ENCODE data around the gene AJM1. TPM values are rescaled to one million over a fixed set of nuclear protein-coding genes. Genes with fewer than 3 reads are reported as not detected.
A peak's percentile ranks its signal among the peaks of the same experiment; 100 is the strongest.

The AJM1 gene
- total and polyA plus RNA-seq, 9 donors, result 0.48 to 2.4 (median 1.2) TPM; not detected in 1

DNA sequence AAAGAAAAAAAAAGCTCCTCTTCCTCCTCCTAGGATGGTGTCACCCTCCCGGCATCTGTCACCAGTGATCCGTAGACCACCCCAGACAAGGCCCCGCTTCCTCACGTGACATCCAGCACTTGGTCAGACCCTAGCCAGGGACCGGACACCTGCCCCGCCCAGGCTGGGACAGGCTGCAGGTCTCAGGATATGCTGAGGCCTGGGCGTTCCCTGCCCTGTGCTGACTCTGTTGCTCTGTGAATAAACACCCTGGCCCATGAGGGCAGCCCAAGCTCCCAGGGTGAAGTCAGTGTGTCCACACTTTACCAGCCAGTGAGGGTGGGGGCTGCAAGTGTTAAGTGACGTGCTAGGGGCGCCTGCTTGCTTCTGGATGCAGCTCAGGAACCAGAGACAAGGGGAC lies 18.3 kb downstream of the AJM1 start:
- H3K36me3 ChIP-seq, result no peaks in the 10 kb centered on the region

GRCh38 chr9:136860933-136861873 lies 18.9 kb downstream of the AJM1 start:
- TF ChIP-seq CTCF (IDR thresholded peaks at IDR 0.05) (no peak), EP300 (IDR thresholded peaks at IDR 0.05) (no peak), POLR2A (IDR thresholded peaks at IDR 0.05) (no peak)
- Histone ChIP-seq H3K4me3 (no peak overlapping the region), H3K27me3 (no peaks in the 10 kb centered on the region), H3K9me3 (no peaks in the 10 kb centered on the region), H3K36me3 (no peaks in the 10 kb centered on the region), H3K4me1 (ENCODE audit: insufficient read depth) (peaks cover 7% of the 10 kb centered on the region), H3K27ac (no peak overlapping the region)
- intact Hi-C loops (cut with DNase I), result no loop called here
- DNase-seq, result peak in 1 of 5 donors; percentile 16
- 84 to 89% (median 84%) methylated on average over 21 to 22 of the region's 22 CpGs for WGBS, 3 donors

More for the DNA sequence above, 18.3 kb downstream of the AJM1 start:
- intact Hi-C loops (cut with DNase I), result no loop called here
- no peak overlapping the region for H3K27ac ChIP-seq
- H3K27me3 ChIP-seq, result no peaks in the 10 kb centered on the region
- TF ChIP-seq CTCF (IDR thresholded peaks at IDR 0.05) (no peak), EP300 (IDR thresholded peaks at IDR 0.05) (no peak), POLR2A (IDR thresholded peaks at IDR 0.05) (no peak)
- peaks cover 7% of the 10 kb centered on the region for H3K4me1 ChIP-seq (ENCODE audit: insufficient read depth)
- H3K4me3 ChIP-seq, result no peak overlapping the region
- no peak for DNase-seq
- H3K9me3 ChIP-seq, result no peaks in the 10 kb centered on the region
- 84 to 91% (median 90%) methylated on average over 9 of the region's 9 CpGs for WGBS, 3 donors

GRCh38 chr9:136861874-136862457 lies 19.7 kb downstream of the AJM1 start:
- no peak for TF ChIP-seq CTCF (IDR thresholded peaks at IDR 0.05)
- TF ChIP-seq POLR2A (IDR thresholded peaks at IDR 0.05), result no peak
- TF ChIP-seq EP300 (IDR thresholded peaks at IDR 0.05), result no peak
- H3K4me3 ChIP-seq, result no peak overlapping the region
- H3K36me3 ChIP-seq, result no peaks in the 10 kb centered on the region
- no peak overlapping the region for H3K27ac ChIP-seq
- 83 to 87% (median 83%) methylated on average over 26 of the region's 26 CpGs for whole genome bisulfite sequencing, 3 donors
- peak in 1 of 5 donors; percentile 18 for DNase-seq
- H3K27me3 ChIP-seq, result no peaks in the 10 kb centered on the region
- H3K9me3 ChIP-seq, result no peaks in the 10 kb centered on the region
- intact Hi-C loops (cut with DNase I), result no loop called here
- H3K4me1 ChIP-seq (ENCODE audit: insufficient read depth), result peaks cover 8% of the 10 kb centered on the region

- 86 to 89% (median 89%) methylated on average over 31 of the region's 31 CpGs for WGBS, 3 donors
- H3K27me3 ChIP-seq, result no peaks in the 10 kb centered on the region
- no peaks in the 10 kb centered on the region for H3K9me3 ChIP-seq
- no peak overlapping the region for H3K27ac ChIP-seq
- no peak for TF ChIP-seq EP300 (IDR thresholded peaks at IDR 0.05)
- no peak for TF ChIP-seq POLR2A (IDR thresholded peaks at IDR 0.05)
- intact Hi-C loops (cut with DNase I), result no loop called here
- peak in 1 of 5 donors; percentile 19 for DNase-seq
- peaks cover 8% of the 10 kb centered on the region for H3K4me1 ChIP-seq (ENCODE audit: insufficient read depth)
- no peak overlapping the region for H3K4me3 ChIP-seq
- no peaks in the 10 kb centered on the region for H3K36me3 ChIP-seq
Observed at GRCh38 chr9:136862849-136863622, 20.8 kb downstream of the AJM1 start.

All from ovary (tissue), 9 donors.